ENCODE data around the gene DNAJA3.

The DNAJA3 gene

GRCh38 chr16:4481526-4481925, 55.9 kb downstream of the DNAJA3 start:
- Histone ChIP-seq H3K9me3 (ENCODE audit: control insufficient read depth, insufficient read depth, low read length) (no peaks in the 10 kb centered on the region), H3K9ac (ENCODE audit: low read depth, low read length) (no peak overlapping the region), H3K36me3 (ENCODE audit: insufficient read depth, low read length) (no peaks in the 10 kb centered on the region; the same call in 1 of the 2 replicates), H3K4me1 (ENCODE audit: insufficient read depth, low read length) (peaks cover 8% of the 10 kb centered on the region)

DNA sequence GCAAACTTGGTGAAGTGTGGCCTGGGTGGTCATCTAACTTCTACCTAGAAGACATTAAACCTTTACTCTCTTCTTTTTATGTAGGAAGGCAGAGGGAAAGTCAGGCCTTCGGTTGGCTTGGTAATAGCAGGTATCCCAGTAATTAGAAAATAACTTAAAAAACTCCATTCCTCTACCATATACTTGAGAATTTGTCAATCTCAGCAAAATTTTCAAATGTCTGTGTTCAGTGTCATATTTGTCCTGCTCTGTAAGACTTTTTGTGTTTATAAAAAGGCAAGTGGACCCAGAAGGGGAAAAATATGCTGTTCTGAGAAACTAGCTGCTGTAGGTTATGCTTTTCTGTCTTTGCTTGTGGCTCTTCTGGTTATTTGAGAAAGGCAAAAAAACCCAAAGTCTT, 56.3 kb downstream of the DNAJA3 start:
- Histone ChIP-seq H3K4me1 (ENCODE audit: insufficient read depth, low read length) (peaks cover 8% of the 10 kb centered on the region), H3K9ac (ENCODE audit: low read depth, low read length) (no peak overlapping the region), H3K9me3 (ENCODE audit: control insufficient read depth, insufficient read depth, low read length) (no peaks in the 10 kb centered on the region), H3K36me3 (ENCODE audit: insufficient read depth, low read length) (no peaks in the 10 kb centered on the region; the same call in 1 of the 2 replicates)

DNA sequence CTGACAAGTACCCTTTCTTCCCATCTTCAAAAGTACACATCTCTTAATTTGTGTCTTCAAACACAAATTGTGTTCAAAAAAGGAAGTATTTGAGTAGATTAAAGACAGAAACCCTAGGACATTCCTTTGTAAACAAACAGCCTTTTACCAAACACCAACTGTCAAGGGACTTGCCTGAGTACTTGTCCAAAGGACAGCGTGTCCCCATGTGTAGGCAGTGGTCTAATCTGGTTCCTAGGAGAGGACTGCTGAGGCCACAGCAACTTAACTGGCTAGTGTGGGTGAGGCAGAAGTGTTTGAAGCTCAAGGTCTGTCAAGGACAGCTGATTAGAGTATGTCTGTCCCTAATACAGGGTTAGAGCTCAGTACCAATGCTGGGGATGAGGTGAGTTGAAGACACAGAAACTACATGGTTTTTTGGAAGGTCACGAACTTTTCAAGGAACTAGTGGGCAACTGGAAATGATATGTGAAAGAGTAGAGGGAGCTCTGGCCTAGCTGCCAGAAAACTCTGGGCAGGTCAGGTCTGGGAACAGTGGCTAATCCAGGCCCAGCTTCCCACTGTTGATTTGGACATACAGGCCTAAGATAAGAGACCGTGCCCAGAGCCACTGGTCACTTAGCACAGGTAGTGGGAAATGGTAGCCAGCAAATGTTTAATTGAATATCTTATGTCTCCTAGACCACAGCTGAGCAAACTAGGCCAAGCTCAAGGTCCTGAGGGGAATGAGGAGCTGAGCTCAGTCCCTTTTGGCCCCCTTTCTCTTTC, 60.6 kb downstream of the DNAJA3 start:
- Histone ChIP-seq H3K36me3 (ENCODE audit: insufficient read depth, low read length) (no peaks in the 10 kb centered on the region; the same call in 1 of the 2 replicates), H3K9ac (ENCODE audit: low read depth, low read length) (no peak overlapping the region), H3K9me3 (ENCODE audit: control insufficient read depth, insufficient read depth, low read length) (no peaks in the 10 kb centered on the region), H3K4me1 (ENCODE audit: insufficient read depth, low read length) (no peaks in the 10 kb centered on the region)

DNA sequence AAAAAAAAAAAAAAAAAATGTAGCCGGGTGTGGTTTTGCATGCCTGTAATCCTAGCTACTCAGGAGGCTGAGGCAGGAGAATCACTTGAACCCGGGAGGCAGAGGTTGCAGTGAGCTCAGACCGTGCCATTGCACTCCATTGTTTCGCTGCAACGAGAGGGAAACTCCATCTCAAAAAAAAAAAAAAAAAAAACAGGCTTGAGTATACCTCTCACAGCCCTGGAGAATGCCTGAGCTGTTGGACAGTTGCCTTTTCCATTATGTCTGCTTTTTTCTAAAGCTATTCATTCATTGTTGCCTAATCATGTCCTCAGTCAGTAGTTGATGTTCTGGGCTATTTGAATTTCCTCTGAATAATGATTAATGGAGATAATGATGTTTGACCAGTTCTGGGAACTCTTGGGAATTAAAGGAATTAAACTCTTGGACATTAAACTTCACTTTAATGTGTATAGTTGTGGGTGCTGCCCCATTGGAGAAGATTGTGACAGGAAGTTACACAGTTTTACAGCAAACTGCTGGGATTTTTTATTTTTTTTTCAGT, 62.4 kb downstream of the DNAJA3 start:
- H3K36me3 ChIP-seq (ENCODE audit: insufficient read depth, low read length) = no peaks in the 10 kb centered on the region; the same call in 1 of the 2 replicates

GRCh38 chr16:4488499-4488967, 62.9 kb downstream of the DNAJA3 start:
- Histone ChIP-seq H3K9me3 (ENCODE audit: control insufficient read depth, insufficient read depth, low read length) (no peaks in the 10 kb centered on the region), H3K36me3 (ENCODE audit: insufficient read depth, low read length) (no peaks in the 10 kb centered on the region; the same call in 1 of the 2 replicates), H3K9ac (ENCODE audit: low read depth, low read length) (no peak overlapping the region), H3K4me1 (ENCODE audit: insufficient read depth, low read length) (no peaks in the 10 kb centered on the region)

More for the DNA sequence above, 62.4 kb downstream of the DNAJA3 start:
- no peaks in the 10 kb centered on the region for H3K4me1 ChIP-seq (ENCODE audit: insufficient read depth, low read length)
- H3K9ac ChIP-seq (ENCODE audit: low read depth, low read length) = no peak overlapping the region
- H3K9me3 ChIP-seq (ENCODE audit: control insufficient read depth, insufficient read depth, low read length) = no peaks in the 10 kb centered on the region

DNA sequence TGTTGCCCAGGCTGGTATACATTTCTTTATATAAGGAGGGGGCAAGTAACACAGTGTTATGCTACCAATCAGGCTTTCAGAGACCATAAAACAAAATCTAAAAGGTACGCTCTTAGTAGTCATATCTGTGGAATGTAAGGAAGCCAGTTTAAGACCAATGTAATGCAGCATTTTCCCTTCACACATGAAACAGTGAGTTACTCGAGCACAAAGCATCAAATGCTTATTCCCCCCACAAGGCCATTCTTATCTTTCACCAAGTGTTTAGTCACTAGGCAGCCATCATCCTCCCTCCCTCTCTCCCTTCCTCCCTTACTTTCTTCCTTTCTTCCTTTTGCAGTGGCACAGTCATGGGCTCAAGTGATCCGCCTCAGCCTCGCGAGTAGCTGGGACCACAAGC, 63.4 kb downstream of the DNAJA3 start:
- H3K9ac ChIP-seq (ENCODE audit: low read depth, low read length) = no peak overlapping the region
- H3K36me3 ChIP-seq (ENCODE audit: insufficient read depth, low read length) = no peaks in the 10 kb centered on the region; the same call in 1 of the 2 replicates
- no peaks in the 10 kb centered on the region for H3K4me1 ChIP-seq (ENCODE audit: insufficient read depth, low read length)
- H3K9me3 ChIP-seq (ENCODE audit: control insufficient read depth, insufficient read depth, low read length) = no peaks in the 10 kb centered on the region

DNA sequence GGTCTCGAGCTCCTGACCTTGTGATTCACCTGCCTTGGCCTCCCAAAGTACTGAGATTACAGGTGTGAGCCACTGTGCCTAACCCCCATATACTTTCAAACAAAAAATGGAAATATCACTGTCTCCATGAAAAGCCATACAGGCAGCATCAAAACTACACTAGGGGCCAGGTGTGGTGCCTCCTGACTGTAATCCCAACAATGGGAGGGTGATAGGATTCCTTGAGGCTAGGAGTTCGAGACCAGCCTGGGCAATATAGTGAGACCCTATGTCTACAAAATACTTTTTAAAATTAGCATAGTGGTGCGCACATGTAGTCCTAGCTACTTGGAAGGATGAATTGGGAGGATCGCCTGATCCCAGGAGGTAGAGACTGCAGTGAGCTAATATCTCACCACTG, 66.2 kb downstream of the DNAJA3 start:
- H3K36me3 ChIP-seq (ENCODE audit: insufficient read depth, low read length) = no peaks in the 10 kb centered on the region
- peaks cover 15% of the 10 kb centered on the region for H3K4me1 ChIP-seq (ENCODE audit: insufficient read depth, low read length)
- no peak overlapping the region for H3K9ac ChIP-seq (ENCODE audit: low read depth, low read length)
- no peaks in the 10 kb centered on the region for H3K9me3 ChIP-seq (ENCODE audit: control insufficient read depth, insufficient read depth, low read length)

DNA sequence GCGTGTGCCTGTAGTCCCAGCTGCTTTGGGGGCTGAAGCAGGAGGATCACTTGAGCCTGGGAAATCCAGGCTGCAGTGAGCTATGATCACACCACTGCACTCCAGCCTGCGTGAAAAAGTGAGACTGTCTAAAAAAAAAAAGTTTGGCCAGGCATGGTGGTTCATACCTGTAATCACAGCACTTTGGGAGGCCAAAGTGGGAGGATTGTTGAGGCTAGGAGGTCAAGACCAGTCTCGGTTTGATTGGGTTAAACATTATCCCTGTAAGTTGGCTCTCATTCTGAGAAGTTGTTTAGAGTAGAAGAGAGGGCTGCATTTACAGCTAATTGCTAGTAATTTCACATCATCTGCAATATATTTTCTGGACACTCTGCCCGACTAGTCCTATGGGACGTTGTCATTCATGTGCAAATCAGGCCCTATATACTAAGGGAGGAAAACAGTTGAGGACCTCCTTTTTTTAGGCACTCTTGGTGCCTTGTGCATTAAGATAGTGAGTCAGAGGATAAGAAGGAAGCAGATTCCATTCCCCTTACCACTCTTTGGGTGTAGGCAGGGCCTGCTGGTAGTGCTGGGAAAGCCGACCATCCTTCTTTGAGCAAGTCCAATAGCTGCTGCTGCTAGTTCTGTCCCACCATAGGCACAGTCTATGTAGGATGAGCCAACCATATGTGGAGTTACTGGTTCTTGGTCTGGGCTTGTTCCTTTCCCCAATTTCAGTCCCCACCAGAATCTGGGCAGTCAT, 69.2 kb downstream of the DNAJA3 start:
- H3K9ac ChIP-seq (ENCODE audit: low read depth, low read length) = no peak overlapping the region
- H3K9me3 ChIP-seq (ENCODE audit: control insufficient read depth, insufficient read depth, low read length) = no peaks in the 10 kb centered on the region
- H3K4me1 ChIP-seq (ENCODE audit: insufficient read depth, low read length) = peaks cover 28% of the 10 kb centered on the region
- no peaks in the 10 kb centered on the region for H3K36me3 ChIP-seq (ENCODE audit: insufficient read depth, low read length)

- Histone ChIP-seq H3K9me3 (ENCODE audit: control insufficient read depth, insufficient read depth, low read length) (no peaks in the 10 kb centered on the region), H3K4me1 (ENCODE audit: insufficient read depth, low read length) (peaks cover 33% of the 10 kb centered on the region)
Measured at GRCh38 chr16:4495766-4496165, 70.1 kb downstream of the DNAJA3 start.

GRCh38 chr16:4496305-4496704, 70.6 kb downstream of the DNAJA3 start:
- Histone ChIP-seq H3K36me3 (ENCODE audit: insufficient read depth, low read length) (no peaks in the 10 kb centered on the region), H3K9me3 (ENCODE audit: control insufficient read depth, insufficient read depth, low read length) (no peaks in the 10 kb centered on the region), H3K4me1 (ENCODE audit: insufficient read depth, low read length) (peaks cover 39% of the 10 kb centered on the region), H3K9ac (ENCODE audit: low read depth, low read length) (no peak overlapping the region)

More at GRCh38 chr16:4495766-4496165, 70.1 kb downstream of the DNAJA3 start:
- Histone ChIP-seq H3K9ac (ENCODE audit: low read depth, low read length) (no peak overlapping the region), H3K36me3 (ENCODE audit: insufficient read depth, low read length) (no peaks in the 10 kb centered on the region)

DNA sequence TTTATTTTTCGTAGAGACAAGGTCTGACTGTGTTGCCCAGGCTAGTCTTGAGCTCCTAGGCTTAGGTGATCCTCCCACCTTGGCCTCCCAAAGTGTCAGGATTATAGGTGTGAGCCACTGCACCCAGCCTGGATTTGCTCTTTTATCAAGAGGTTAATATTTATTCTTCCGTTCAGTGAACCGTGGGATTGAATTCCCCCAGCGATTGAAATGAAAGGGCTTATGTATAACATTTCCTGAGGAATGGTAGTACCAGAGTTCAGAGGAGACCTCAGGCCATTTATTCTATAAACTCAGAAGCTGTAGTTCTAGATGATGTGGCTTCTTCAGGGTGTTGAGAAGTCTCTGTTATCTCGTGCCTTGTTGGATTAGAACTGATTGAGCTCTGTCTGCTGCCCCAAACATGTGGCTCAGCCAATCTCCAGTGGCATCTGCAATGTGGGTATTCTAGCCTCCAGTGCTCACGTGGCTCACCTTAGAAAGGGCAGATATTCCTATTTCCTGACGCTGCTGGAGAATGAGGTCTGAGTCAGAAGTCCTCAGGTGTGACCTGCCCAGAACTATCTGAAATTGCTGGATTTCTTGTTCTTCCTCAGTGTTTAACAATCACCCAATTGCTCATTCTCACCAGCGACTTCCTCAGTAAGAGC, 73.0 kb downstream of the DNAJA3 start:
- peaks cover 42% of the 10 kb centered on the region for H3K4me1 ChIP-seq (ENCODE audit: insufficient read depth, low read length)
- no peaks in the 10 kb centered on the region for H3K36me3 ChIP-seq (ENCODE audit: insufficient read depth, low read length)
- no peaks in the 10 kb centered on the region for H3K9me3 ChIP-seq (ENCODE audit: control insufficient read depth, insufficient read depth, low read length)
- no peak overlapping the region for H3K9ac ChIP-seq (ENCODE audit: low read depth, low read length)

GRCh38 chr16:4499196-4499555, 73.5 kb downstream of the DNAJA3 start:
- Histone ChIP-seq H3K36me3 (ENCODE audit: insufficient read depth, low read length) (no peaks in the 10 kb centered on the region), H3K9me3 (ENCODE audit: control insufficient read depth, insufficient read depth, low read length) (no peaks in the 10 kb centered on the region), H3K4me1 (ENCODE audit: insufficient read depth, low read length) (peaks cover 42% of the 10 kb centered on the region), H3K9ac (ENCODE audit: low read depth, low read length) (no peak overlapping the region)

DNA sequence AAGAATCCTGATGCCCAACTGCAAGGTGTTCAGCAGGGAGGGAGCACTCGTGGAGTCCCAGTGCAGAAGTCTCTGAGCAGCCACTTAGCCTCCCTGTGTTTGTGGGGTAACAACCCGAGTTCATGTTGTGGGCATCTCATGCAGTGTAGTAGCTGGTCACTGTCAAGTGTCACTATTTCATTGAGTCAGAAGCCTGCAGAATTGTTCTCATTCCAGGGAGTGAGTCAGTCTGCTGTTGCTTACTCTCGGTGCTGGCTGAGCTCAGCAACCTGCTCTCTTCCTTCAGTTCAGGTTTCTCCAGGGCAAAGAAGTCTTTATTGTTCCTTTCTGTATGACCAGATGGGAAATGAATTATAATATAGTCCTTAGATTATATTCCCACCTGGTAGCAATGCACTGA, 74.6 kb downstream of the DNAJA3 start:
- H3K9me3 ChIP-seq (ENCODE audit: control insufficient read depth, insufficient read depth, low read length) = no peaks in the 10 kb centered on the region
- H3K36me3 ChIP-seq (ENCODE audit: insufficient read depth, low read length) = no peaks in the 10 kb centered on the region
- H3K9ac ChIP-seq (ENCODE audit: low read depth, low read length) = no peak overlapping the region
- peaks cover 33% of the 10 kb centered on the region for H3K4me1 ChIP-seq (ENCODE audit: insufficient read depth, low read length)

DNA sequence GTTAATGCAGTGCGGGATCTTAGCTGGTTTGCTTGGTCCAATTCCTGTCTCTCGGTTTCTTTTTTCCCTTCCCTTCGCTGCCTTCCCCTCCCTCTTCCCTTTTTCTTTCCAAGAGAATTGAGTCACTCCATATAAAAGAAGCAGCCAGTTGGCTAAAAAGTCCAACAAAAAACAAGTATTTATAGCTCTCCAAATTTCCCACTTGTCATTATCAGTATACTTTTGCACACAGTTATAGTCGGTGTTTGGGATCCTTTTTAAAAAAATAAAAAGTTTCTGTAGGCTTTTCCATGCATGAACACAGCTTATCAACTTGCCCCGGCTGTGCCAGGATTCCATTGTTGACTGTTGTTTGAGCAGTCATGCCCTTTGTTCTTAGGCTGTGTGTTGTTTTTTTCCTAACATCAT, 75.4 kb downstream of the DNAJA3 start:
- Histone ChIP-seq H3K9ac (ENCODE audit: low read depth, low read length) (no peak overlapping the region), H3K36me3 (ENCODE audit: insufficient read depth, low read length) (no peaks in the 10 kb centered on the region), H3K4me1 (ENCODE audit: insufficient read depth, low read length) (peaks cover 28% of the 10 kb centered on the region), H3K9me3 (ENCODE audit: control insufficient read depth, insufficient read depth, low read length) (no peaks in the 10 kb centered on the region)
